ENCODE data around the gene SPATA31E1.
"Not testable (repeated sequence)": the region's sequence is repeated elsewhere in the genome, so short reads cannot be mapped to it uniquely, and the experiment has no call there.

Gene SPATA31E1

GRCh38 chr9:87909310-87910041, 26.8 kb downstream of the SPATA31E1 start:
- no peak overlapping the region for H3K23ac ChIP-seq (ENCODE audit: low read depth, low read length, poor library complexity)
- WGBS, 2 donors (ENCODE audit: extremely low coverage in 2 of 2, insufficient read length in 2 of 2, insufficient replicate concordance in 1 of 2) = no CpG with 5 or more reads among the region's 20 CpGs
- DNase-seq (ENCODE audit: low spot score) = no peak
- no peak overlapping the region for H3K27ac ChIP-seq (replicated peaks; ENCODE audit: low read length)
- no peak overlapping the region for H3K14ac ChIP-seq (ENCODE audit: low read length)
- no peak overlapping the region for H2BK120ac ChIP-seq (ENCODE audit: low read depth, low read length)
- no peak overlapping the region for H2AFZ ChIP-seq (ENCODE audit: low read length)
- H2BK5ac ChIP-seq (ENCODE audit: low read length) = no peak overlapping the region
- no peaks in the 10 kb centered on the region for H3K79me1 ChIP-seq (ENCODE audit: low read depth, low read length)
- no peak overlapping the region for H2AK5ac ChIP-seq (ENCODE audit: low read depth, low read length)
- H3K4me1 ChIP-seq (ENCODE audit: control insufficient read depth in 2 of 2, insufficient read depth in 1 of 2, low read depth in 1 of 2, low read length in 2 of 2) = no peaks in the 10 kb centered on the region
- no peaks in the 10 kb centered on the region for H3K27me3 ChIP-seq (ENCODE audit: control insufficient read depth in 3 of 3, insufficient read depth in 3 of 3, low read depth in 1 of 3, low read length in 3 of 3)
- H2BK15ac ChIP-seq (ENCODE audit: low read length) = no peak overlapping the region
- H3K9me3 ChIP-seq (replicated peaks in 1 of 2; ENCODE audit: control insufficient read depth in 2 of 2, insufficient read depth in 1 of 2, low read depth in 1 of 2, low read length in 2 of 2) = no peaks in the 10 kb centered on the region
- H3K36me3 ChIP-seq (replicated peaks in 1 of 2; ENCODE audit: control insufficient read depth in 2 of 2, insufficient read depth in 2 of 2, low read length in 2 of 2) = no peaks in the 10 kb centered on the region
- peak overlapping the region in 1 of 2 donors; percentile 30 for H3K4me3 ChIP-seq (ENCODE audit: low read length in 2 of 2)
- peak overlapping the region; percentile 72 for H4K8ac ChIP-seq (ENCODE audit: low read depth, low read length)
- H3K18ac ChIP-seq (ENCODE audit: low read length) = no peak overlapping the region
- H2BK12ac ChIP-seq (ENCODE audit: low read length) = no peak overlapping the region
- H4K91ac ChIP-seq (ENCODE audit: low read depth, low read length, poor library complexity) = no peak overlapping the region
- H3K9ac ChIP-seq (ENCODE audit: low read depth, low read length, poor library complexity) = no peak overlapping the region
- no peak overlapping the region for H3K4ac ChIP-seq (ENCODE audit: low read length)
- H3K4me2 ChIP-seq (ENCODE audit: insufficient read depth, low read length, poor library complexity, severe bottlenecking) = no peak overlapping the region

GRCh38 chr9:87910821-87911220, 28.1 kb downstream of the SPATA31E1 start:
- Histone ChIP-seq H2BK12ac (ENCODE audit: low read length) (no peak overlapping the region), H3K23ac (ENCODE audit: low read depth, low read length, poor library complexity) (no peak overlapping the region), H4K91ac (ENCODE audit: low read depth, low read length, poor library complexity) (no peak overlapping the region), H2AFZ (ENCODE audit: low read length) (no peak overlapping the region), H3K27me3 (ENCODE audit: control insufficient read depth in 3 of 3, insufficient read depth in 3 of 3, low read depth in 1 of 3, low read length in 3 of 3) (no peaks in the 10 kb centered on the region), H3K4me1 (ENCODE audit: control insufficient read depth in 2 of 2, insufficient read depth in 1 of 2, low read depth in 1 of 2, low read length in 2 of 2) (no peaks in the 10 kb centered on the region), H3K9ac (ENCODE audit: low read depth, low read length, poor library complexity) (no peak overlapping the region), H2AK5ac (ENCODE audit: low read depth, low read length) (no peak overlapping the region), H3K79me1 (ENCODE audit: low read depth, low read length) (no peaks in the 10 kb centered on the region), H2BK5ac (ENCODE audit: low read length) (no peak overlapping the region), H2BK120ac (ENCODE audit: low read depth, low read length) (no peak overlapping the region), H2BK15ac (ENCODE audit: low read length) (no peak overlapping the region), H3K4ac (ENCODE audit: low read length) (no peak overlapping the region), H3K18ac (ENCODE audit: low read length) (no peak overlapping the region), H3K9me3 (replicated peaks in 1 of 2; ENCODE audit: control insufficient read depth in 2 of 2, insufficient read depth in 1 of 2, low read depth in 1 of 2, low read length in 2 of 2) (no peaks in the 10 kb centered on the region), H3K14ac (ENCODE audit: low read length) (no peak overlapping the region), H3K4me2 (ENCODE audit: insufficient read depth, low read length, poor library complexity, severe bottlenecking) (no peak overlapping the region), H3K27ac (replicated peaks; ENCODE audit: low read length) (no peak overlapping the region), H4K8ac (ENCODE audit: low read depth, low read length) (no peak overlapping the region), H3K36me3 (replicated peaks in 1 of 2; ENCODE audit: control insufficient read depth in 2 of 2, insufficient read depth in 2 of 2, low read length in 2 of 2) (no peaks in the 10 kb centered on the region), H3K4me3 (ENCODE audit: low read length in 2 of 2) (no peak overlapping the region)
- no peak for DNase-seq (ENCODE audit: low spot score)
- no CpG with 5 or more reads among the region's 3 CpGs for WGBS, 2 donors (ENCODE audit: extremely low coverage in 2 of 2, insufficient read length in 2 of 2, insufficient replicate concordance in 1 of 2)

- not testable (repeated sequence) for H3K4ac ChIP-seq (ENCODE audit: low read length); H2BK15ac ChIP-seq (ENCODE audit: low read length); H3K9me3 ChIP-seq (replicated peaks in 1 of 2; ENCODE audit: control insufficient read depth in 2 of 2, insufficient read depth in 1 of 2, low read depth in 1 of 2, low read length in 2 of 2); H3K9ac ChIP-seq (ENCODE audit: low read depth, low read length, poor library complexity); H2BK5ac ChIP-seq (ENCODE audit: low read length); H3K14ac ChIP-seq (ENCODE audit: low read length); H2AFZ ChIP-seq (ENCODE audit: low read length); H3K27ac ChIP-seq (replicated peaks; ENCODE audit: low read length); H3K36me3 ChIP-seq (replicated peaks in 1 of 2; ENCODE audit: control insufficient read depth in 2 of 2, insufficient read depth in 2 of 2, low read length in 2 of 2); DNase-seq (ENCODE audit: low spot score); H4K8ac ChIP-seq (ENCODE audit: low read depth, low read length); H3K79me1 ChIP-seq (ENCODE audit: low read depth, low read length); H3K4me2 ChIP-seq (ENCODE audit: insufficient read depth, low read length, poor library complexity, severe bottlenecking); H3K27me3 ChIP-seq (ENCODE audit: control insufficient read depth in 3 of 3, insufficient read depth in 3 of 3, low read depth in 1 of 3, low read length in 3 of 3); H2BK120ac ChIP-seq (ENCODE audit: low read depth, low read length); H3K4me1 ChIP-seq (ENCODE audit: control insufficient read depth in 2 of 2, insufficient read depth in 1 of 2, low read depth in 1 of 2, low read length in 2 of 2); H4K91ac ChIP-seq (ENCODE audit: low read depth, low read length, poor library complexity); H3K4me3 ChIP-seq (ENCODE audit: low read length in 2 of 2); H2BK12ac ChIP-seq (ENCODE audit: low read length); H2AK5ac ChIP-seq (ENCODE audit: low read depth, low read length); H3K18ac ChIP-seq (ENCODE audit: low read length); H3K23ac ChIP-seq (ENCODE audit: low read depth, low read length, poor library complexity)
- no CpG with 5 or more reads among the region's 8 CpGs for WGBS, 2 donors (ENCODE audit: extremely low coverage in 2 of 2, insufficient read length in 2 of 2, insufficient replicate concordance in 1 of 2)
Measured at GRCh38 chr9:87917662-87918061, 35.0 kb downstream of the SPATA31E1 start, which contains the start of gene SPATA31C1. SPATA31C1 (plus strand) TSS chr9:87917962.

- not testable (repeated sequence) for H3K4me1 ChIP-seq (ENCODE audit: control insufficient read depth in 2 of 2, insufficient read depth in 1 of 2, low read depth in 1 of 2, low read length in 2 of 2)
Measured at GRCh38 chr9:87919013-87919412, 36.3 kb downstream of the SPATA31E1 start.

More at GRCh38 chr9:87919013-87919412, 36.3 kb downstream of the SPATA31E1 start:
- DNase-seq (ENCODE audit: low spot score); H3K4me2 ChIP-seq (ENCODE audit: insufficient read depth, low read length, poor library complexity, severe bottlenecking); H3K79me1 ChIP-seq (ENCODE audit: low read depth, low read length); H4K8ac ChIP-seq (ENCODE audit: low read depth, low read length); H2BK12ac ChIP-seq (ENCODE audit: low read length); H3K27me3 ChIP-seq (ENCODE audit: control insufficient read depth in 3 of 3, insufficient read depth in 3 of 3, low read depth in 1 of 3, low read length in 3 of 3); H3K27ac ChIP-seq (replicated peaks; ENCODE audit: low read length); H3K18ac ChIP-seq (ENCODE audit: low read length); H3K4me3 ChIP-seq (ENCODE audit: low read length in 2 of 2); H3K23ac ChIP-seq (ENCODE audit: low read depth, low read length, poor library complexity); H2BK15ac ChIP-seq (ENCODE audit: low read length); H2BK120ac ChIP-seq (ENCODE audit: low read depth, low read length); H3K4ac ChIP-seq (ENCODE audit: low read length); H2BK5ac ChIP-seq (ENCODE audit: low read length); H3K14ac ChIP-seq (ENCODE audit: low read length); H2AFZ ChIP-seq (ENCODE audit: low read length); H4K91ac ChIP-seq (ENCODE audit: low read depth, low read length, poor library complexity); H2AK5ac ChIP-seq (ENCODE audit: low read depth, low read length); H3K9me3 ChIP-seq (replicated peaks in 1 of 2; ENCODE audit: control insufficient read depth in 2 of 2, insufficient read depth in 1 of 2, low read depth in 1 of 2, low read length in 2 of 2); H3K36me3 ChIP-seq (replicated peaks in 1 of 2; ENCODE audit: control insufficient read depth in 2 of 2, insufficient read depth in 2 of 2, low read length in 2 of 2); H3K9ac ChIP-seq (ENCODE audit: low read depth, low read length, poor library complexity): not testable (repeated sequence)
- no CpG with 5 or more reads among the region's 13 CpGs for WGBS, 2 donors (ENCODE audit: extremely low coverage in 2 of 2, insufficient read length in 2 of 2, insufficient replicate concordance in 1 of 2)
